ENCODE results near the gene LRG1.

GRCh38 chr19:4507804-4508203 is 32.0 kb downstream of the LRG1 start:
- TF ChIP-seq CTCF (IDR thresholded peaks at IDR 0.05; ENCODE audit: poor library complexity): no peak
- TF ChIP-seq EZH2phosphoT487 (IDR thresholded peaks at IDR 0.05; ENCODE audit: low read depth, severe bottlenecking, unreplicated experiment): no peak
- TF ChIP-seq EZH2 (IDR thresholded peaks at IDR 0.05; ENCODE audit: borderline replicate concordance): no peak

All from hepatocyte (in vitro differentiated cells).